ENCODE measurements around the gene FAM184A. TPM values are rescaled to one million over a fixed set of nuclear protein-coding genes. Genes with fewer than 3 reads are reported as not detected.

Gene FAM184A
- total RNA-seq, 1 experiment from 2014 or later: 8.7 TPM

- no TSS peak for BruUV-seq (replicated peaks)
- TF ChIP-seq CTCF (IDR thresholded peaks at IDR 0.05): no peak
- TF ChIP-seq TCF7L2 (IDR thresholded peaks at IDR 0.05; ENCODE audit: low read depth, low read length): no peak
- no peak for TF ChIP-seq REST (IDR thresholded peaks at IDR 0.05; ENCODE audit: insufficient read depth in 1 of 2, low read depth in 2 of 2, low read length in 1 of 2)
- no peak for TF ChIP-seq SIN3A (IDR thresholded peaks at IDR 0.05; ENCODE audit: borderline replicate concordance, insufficient read depth, low read depth, low read length)
- no peak for TF ChIP-seq POLR2AphosphoS5 (IDR thresholded peaks at IDR 0.05; ENCODE audit: low read depth, low read length)
- intact Hi-C loops (cut with micrococcal nuclease; ENCODE audit: unreplicated experiment): no loop called here
- no peaks in the 10 kb centered on the region for H3K27me3 ChIP-seq (ENCODE audit: control insufficient read depth, insufficient read depth, low read length)
- H3K9me3 ChIP-seq (ENCODE audit: control insufficient read depth, insufficient read depth, low read depth, low read length): no peaks in the 10 kb centered on the region
- no peak for DNase-seq (ENCODE audit: low read depth, low spot score)
- H3K4me3 ChIP-seq (ENCODE audit: low read depth in 2 of 2, low read length in 2 of 2): no peak overlapping the region
- no peaks in the 10 kb centered on the region for H3K4me1 ChIP-seq (ENCODE audit: control insufficient read depth, insufficient read depth, low read length)
- H3K27ac ChIP-seq (ENCODE audit: low read length): no peak overlapping the region
- ATAC-seq: no peak
- ChIA-PET POLR2A (no interaction called here), CTCF (no interaction called here)
- no peaks in the 10 kb centered on the region for H3K36me3 ChIP-seq (ENCODE audit: control insufficient read depth, insufficient read depth, low read length)
- in situ Hi-C loops (cut with HindIII; ENCODE audit: low pct_unique_long_range_greater_than_20kb, low sequenced_read_pairs): no loop called here
These were observed 6.9 kb downstream of the FAM184A start for GRCh38 chr6:119071576-119071975.

GRCh38 chr6:119067091-119067490, 11.4 kb downstream of the FAM184A start:
- Histone ChIP-seq H3K27ac (ENCODE audit: low read length) (no peak overlapping the region), H3K36me3 (ENCODE audit: control insufficient read depth, insufficient read depth, low read length) (no peaks in the 10 kb centered on the region), H3K4me1 (ENCODE audit: control insufficient read depth, insufficient read depth, low read length) (no peaks in the 10 kb centered on the region), H3K9me3 (ENCODE audit: control insufficient read depth, insufficient read depth, low read depth, low read length) (no peaks in the 10 kb centered on the region), H3K4me3 (ENCODE audit: low read depth in 2 of 2, low read length in 2 of 2) (no peak overlapping the region), H3K27me3 (ENCODE audit: control insufficient read depth, insufficient read depth, low read length) (no peaks in the 10 kb centered on the region)
- no peak for TF ChIP-seq SIN3A (IDR thresholded peaks at IDR 0.05; ENCODE audit: borderline replicate concordance, insufficient read depth, low read depth, low read length)
- TF ChIP-seq POLR2AphosphoS5 (IDR thresholded peaks at IDR 0.05; ENCODE audit: low read depth, low read length): no peak
- POLR2A ChIA-PET: no interaction called here
- CTCF ChIA-PET: no interaction called here
- DNase-seq (ENCODE audit: low read depth, low spot score) (no peak), ATAC-seq (no peak)
- no TSS peak for BruUV-seq (replicated peaks)
- intact Hi-C loops (cut with micrococcal nuclease; ENCODE audit: unreplicated experiment): no loop called here
- in situ Hi-C loops (cut with HindIII; ENCODE audit: low pct_unique_long_range_greater_than_20kb, low sequenced_read_pairs): no loop called here

- H3K9me3 ChIP-seq (ENCODE audit: control insufficient read depth, insufficient read depth, low read depth, low read length): no peaks in the 10 kb centered on the region
- POLR2A ChIA-PET: no interaction called here
- no peaks in the 10 kb centered on the region for H3K36me3 ChIP-seq (ENCODE audit: control insufficient read depth, insufficient read depth, low read length)
- TF ChIP-seq POLR2AphosphoS5 (IDR thresholded peaks at IDR 0.05; ENCODE audit: low read depth, low read length) (no peak), CTCF (IDR thresholded peaks at IDR 0.05) (no peak), TCF7L2 (IDR thresholded peaks at IDR 0.05; ENCODE audit: low read depth, low read length) (no peak), SIN3A (IDR thresholded peaks at IDR 0.05; ENCODE audit: borderline replicate concordance, insufficient read depth, low read depth, low read length) (no peak), REST (IDR thresholded peaks at IDR 0.05; ENCODE audit: insufficient read depth in 1 of 2, low read depth in 2 of 2, low read length in 1 of 2) (no peak)
- CTCF ChIA-PET: no interaction called here
- no peaks in the 10 kb centered on the region for H3K27me3 ChIP-seq (ENCODE audit: control insufficient read depth, insufficient read depth, low read length)
- no peak overlapping the region for H3K27ac ChIP-seq (ENCODE audit: low read length)
- in situ Hi-C loops (cut with HindIII; ENCODE audit: low pct_unique_long_range_greater_than_20kb, low sequenced_read_pairs): no loop called here
- H3K4me3 ChIP-seq (ENCODE audit: low read depth in 2 of 2, low read length in 2 of 2): no peak overlapping the region
- no peaks in the 10 kb centered on the region for H3K4me1 ChIP-seq (ENCODE audit: control insufficient read depth, insufficient read depth, low read length)
- DNase-seq (ENCODE audit: low read depth, low spot score): no peak
- ATAC-seq: no peak
- no TSS peak for BruUV-seq (replicated peaks)
- intact Hi-C loops (cut with micrococcal nuclease; ENCODE audit: unreplicated experiment): no loop called here
These were observed 11.9 kb downstream of the FAM184A start for GRCh38 chr6:119066517-119066916.
